ENCODE results near the gene DUSP2.

Gene DUSP2

GRCh38 chr2:96137321-96138178, 7.7 kb downstream of the DUSP2 start:
- H3K27ac ChIP-seq = no peak overlapping the region
- no peak overlapping the region for H3K9ac ChIP-seq
- no peak for TF ChIP-seq CTCF (conservative IDR thresholded peaks at IDR 0.05; ENCODE audit: low read depth, low read length)
- H3K79me2 ChIP-seq (ENCODE audit: insufficient read depth, low read depth) = no peaks in the 10 kb centered on the region
- no peak overlapping the region for H3K4me2 ChIP-seq
- H2AFZ ChIP-seq (ENCODE audit: low read depth) = no peak overlapping the region
- no peak overlapping the region for H3K4me3 ChIP-seq (IDR thresholded peaks at IDR 0.05; ENCODE audit: insufficient read depth, low read depth, low read length)
- H4K20me1 ChIP-seq (ENCODE audit: insufficient read depth) = no peaks in the 10 kb centered on the region
- H3K36me3 ChIP-seq (ENCODE audit: insufficient read depth) = no peaks in the 10 kb centered on the region
- no peaks in the 10 kb centered on the region for H3K4me1 ChIP-seq (ENCODE audit: low read depth, poor library complexity, severe bottlenecking)
- no peaks in the 10 kb centered on the region for H3K27me3 ChIP-seq (ENCODE audit: insufficient read depth, low read depth)

- Histone ChIP-seq H4K20me1 (ENCODE audit: insufficient read depth) (no peaks in the 10 kb centered on the region), H3K4me2 (no peak overlapping the region), H3K79me2 (ENCODE audit: insufficient read depth, low read depth) (no peaks in the 10 kb centered on the region), H3K4me1 (ENCODE audit: low read depth, poor library complexity, severe bottlenecking) (peaks cover 8% of the 10 kb centered on the region), H3K27me3 (ENCODE audit: insufficient read depth, low read depth) (no peaks in the 10 kb centered on the region), H3K36me3 (ENCODE audit: insufficient read depth) (no peaks in the 10 kb centered on the region), H2AFZ (ENCODE audit: low read depth) (no peak overlapping the region), H3K4me3 (IDR thresholded peaks at IDR 0.05; ENCODE audit: insufficient read depth, low read depth, low read length) (no peak overlapping the region), H3K9ac (no peak overlapping the region), H3K27ac (no peak overlapping the region)
- TF ChIP-seq CTCF (conservative IDR thresholded peaks at IDR 0.05; ENCODE audit: low read depth, low read length) = no peak
Observed at GRCh38 chr2:96136129-96136720, 9.0 kb downstream of the DUSP2 start.

GRCh38 chr2:96135621-96136020, 9.6 kb downstream of the DUSP2 start:
- no peak overlapping the region for H3K9ac ChIP-seq
- H3K36me3 ChIP-seq (ENCODE audit: insufficient read depth) = no peaks in the 10 kb centered on the region
- H4K20me1 ChIP-seq (ENCODE audit: insufficient read depth) = no peaks in the 10 kb centered on the region
- no peaks in the 10 kb centered on the region for H3K79me2 ChIP-seq (ENCODE audit: insufficient read depth, low read depth)
- H3K27ac ChIP-seq = no peak overlapping the region
- no peaks in the 10 kb centered on the region for H3K27me3 ChIP-seq (ENCODE audit: insufficient read depth, low read depth)
- no peak for TF ChIP-seq CTCF (conservative IDR thresholded peaks at IDR 0.05; ENCODE audit: low read depth, low read length)
- peaks cover 14% of the 10 kb centered on the region for H3K4me1 ChIP-seq (ENCODE audit: low read depth, poor library complexity, severe bottlenecking)
- H2AFZ ChIP-seq (ENCODE audit: low read depth) = no peak overlapping the region
- no peak overlapping the region for H3K4me3 ChIP-seq (IDR thresholded peaks at IDR 0.05; ENCODE audit: insufficient read depth, low read depth, low read length)
- no peak overlapping the region for H3K4me2 ChIP-seq

- H3K27me3 ChIP-seq (ENCODE audit: insufficient read depth, low read depth) = no peaks in the 10 kb centered on the region
- no peak overlapping the region for H3K9ac ChIP-seq
- H4K20me1 ChIP-seq (ENCODE audit: insufficient read depth) = no peaks in the 10 kb centered on the region
- H3K4me1 ChIP-seq (ENCODE audit: low read depth, poor library complexity, severe bottlenecking) = peaks cover 18% of the 10 kb centered on the region
- H3K4me3 ChIP-seq (IDR thresholded peaks at IDR 0.05; ENCODE audit: insufficient read depth, low read depth, low read length) = no peak overlapping the region
- no peaks in the 10 kb centered on the region for H3K79me2 ChIP-seq (ENCODE audit: insufficient read depth, low read depth)
- no peak overlapping the region for H3K4me2 ChIP-seq
- H3K36me3 ChIP-seq (ENCODE audit: insufficient read depth) = no peaks in the 10 kb centered on the region
- no peak for TF ChIP-seq CTCF (conservative IDR thresholded peaks at IDR 0.05; ENCODE audit: low read depth, low read length)
- no peak overlapping the region for H2AFZ ChIP-seq (ENCODE audit: low read depth)
- H3K27ac ChIP-seq = no peak overlapping the region
Observed at GRCh38 chr2:96135171-96135570, 10.1 kb downstream of the DUSP2 start.
